Measurements from ENCODE around the gene GGT6.
"Not testable (repeated sequence)": the region's sequence is repeated elsewhere in the genome, so short reads cannot be mapped to it uniquely, and the experiment has no call there.

GGT6 gene, protein sequence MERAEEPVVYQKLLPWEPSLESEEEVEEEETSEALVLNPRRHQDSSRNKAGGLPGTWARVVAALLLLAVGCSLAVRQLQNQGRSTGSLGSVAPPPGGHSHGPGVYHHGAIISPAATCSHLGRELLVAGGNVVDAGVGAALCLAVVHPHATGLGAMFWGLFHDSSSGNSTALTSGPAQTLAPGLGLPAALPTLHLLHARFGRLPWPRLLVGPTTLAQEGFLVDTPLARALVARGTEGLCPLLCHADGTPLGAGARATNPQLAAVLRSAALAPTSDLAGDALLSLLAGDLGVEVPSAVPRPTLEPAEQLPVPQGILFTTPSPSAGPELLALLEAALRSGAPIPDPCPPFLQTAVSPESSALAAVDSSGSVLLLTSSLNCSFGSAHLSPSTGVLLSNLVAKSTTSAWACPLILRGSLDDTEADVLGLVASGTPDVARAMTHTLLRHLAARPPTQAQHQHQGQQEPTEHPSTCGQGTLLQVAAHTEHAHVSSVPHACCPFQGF

DNA sequence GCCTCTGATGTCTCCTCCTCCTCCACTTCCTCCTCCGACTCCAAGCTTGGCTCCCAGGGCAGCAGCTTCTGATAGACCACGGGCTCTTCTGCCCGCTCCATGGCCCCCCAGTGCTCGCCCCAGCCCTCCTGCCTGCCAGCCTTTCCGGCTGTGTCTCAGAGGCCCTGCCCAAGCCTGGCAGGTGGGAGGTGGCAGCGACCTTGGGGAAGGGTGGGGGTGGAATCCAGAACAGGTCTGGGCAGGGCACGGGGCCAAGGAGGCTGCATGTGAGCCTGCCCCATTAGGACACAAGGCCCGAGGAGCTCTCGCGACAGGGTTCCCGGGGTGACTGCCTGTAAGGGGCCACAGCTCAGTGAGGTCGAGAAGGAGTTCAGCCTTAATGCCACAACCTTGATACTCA is at the start of gene GGT6:
Gene GGT6 (minus strand): TSS at position 157 of the 400 bp plus-strand sequence. CDS start 56 bp downstream, at position 101.
- DNase-seq (ENCODE audit: low read depth in 2 of 2) = no peak

- DNase-seq (ENCODE audit: low read depth in 2 of 2) = no peak
Observed at GRCh38 chr17:4610162-4610561, 49.8 kb upstream of the GGT6 start.

GRCh38 chr17:4609761-4610160 is 49.4 kb upstream of the GGT6 start:
- DNase-seq (ENCODE audit: low read depth in 2 of 2) = no peak

DNA sequence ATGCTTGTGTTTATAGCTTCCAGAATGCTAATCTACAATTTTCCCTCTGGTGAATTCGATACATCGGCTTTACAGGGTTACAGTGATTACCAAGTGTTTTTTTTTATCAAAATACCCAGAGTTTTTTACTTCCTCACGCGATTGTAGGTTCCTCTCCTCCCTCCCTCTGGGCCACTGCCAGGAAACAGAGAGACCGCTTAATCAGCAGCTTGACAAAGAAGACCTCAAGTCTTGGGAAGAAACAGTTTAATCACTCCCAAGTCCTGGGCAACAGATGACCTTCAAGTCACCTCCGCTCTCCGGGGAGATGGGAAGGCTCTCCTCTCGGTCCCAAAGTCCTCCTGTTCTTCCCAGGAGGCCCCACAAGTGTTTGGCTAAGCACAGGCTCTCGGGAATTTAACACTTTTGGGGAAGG is 47.4 kb upstream of the GGT6 start:
- no peak for DNase-seq (ENCODE audit: low read depth in 2 of 2)

DNA sequence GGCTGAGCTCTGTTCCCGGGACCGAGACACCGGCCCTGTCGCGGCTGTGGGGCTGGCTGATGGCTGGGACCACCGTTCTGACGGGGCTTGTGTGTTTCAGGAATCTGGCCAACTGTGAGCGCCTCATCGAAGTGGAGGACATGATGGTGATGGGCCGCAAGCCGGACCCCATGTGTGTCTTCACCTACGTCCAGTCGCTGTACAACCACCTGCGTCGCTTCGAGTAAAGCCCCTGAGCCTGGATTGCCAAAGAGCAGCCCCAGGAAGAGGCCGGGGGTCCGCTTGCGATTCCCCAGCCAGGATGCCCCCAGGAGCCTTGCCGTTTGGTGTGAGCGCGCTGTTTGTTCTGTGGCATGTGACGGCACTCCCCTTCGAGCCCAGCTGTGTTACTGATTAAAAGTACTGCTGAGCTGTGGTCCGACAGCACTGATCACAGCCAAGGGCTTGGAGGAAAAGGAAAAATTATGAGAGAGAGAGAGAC is 46.9 kb upstream of the GGT6 start:
- no peak for DNase-seq (ENCODE audit: low read depth in 2 of 2)

GRCh38 chr17:4605826-4606225 is 45.4 kb upstream of the GGT6 start:
- DNase-seq (ENCODE audit: low read depth in 2 of 2) = no peak

DNA sequence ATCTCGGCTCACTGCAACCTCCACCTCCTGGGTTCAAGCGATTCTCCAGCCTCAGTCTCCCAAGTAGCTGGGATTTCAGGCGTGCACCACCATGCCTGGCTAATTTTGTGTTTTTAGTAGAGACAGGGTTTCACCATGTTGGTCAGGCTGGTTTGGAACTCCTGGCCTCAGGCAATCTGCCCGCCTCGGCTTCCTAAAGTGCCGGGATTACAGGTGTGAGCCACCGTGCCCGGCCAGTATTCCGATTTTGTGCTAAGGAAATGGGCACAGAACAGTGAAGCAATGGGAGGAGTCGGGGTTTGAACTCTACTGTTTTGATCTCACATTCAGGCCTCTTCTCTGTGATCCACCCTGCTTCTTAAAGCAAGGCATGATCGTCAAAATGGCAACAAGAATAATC is 44.4 kb upstream of the GGT6 start:
- not testable (repeated sequence) for DNase-seq (ENCODE audit: low read depth in 2 of 2)

DNA sequence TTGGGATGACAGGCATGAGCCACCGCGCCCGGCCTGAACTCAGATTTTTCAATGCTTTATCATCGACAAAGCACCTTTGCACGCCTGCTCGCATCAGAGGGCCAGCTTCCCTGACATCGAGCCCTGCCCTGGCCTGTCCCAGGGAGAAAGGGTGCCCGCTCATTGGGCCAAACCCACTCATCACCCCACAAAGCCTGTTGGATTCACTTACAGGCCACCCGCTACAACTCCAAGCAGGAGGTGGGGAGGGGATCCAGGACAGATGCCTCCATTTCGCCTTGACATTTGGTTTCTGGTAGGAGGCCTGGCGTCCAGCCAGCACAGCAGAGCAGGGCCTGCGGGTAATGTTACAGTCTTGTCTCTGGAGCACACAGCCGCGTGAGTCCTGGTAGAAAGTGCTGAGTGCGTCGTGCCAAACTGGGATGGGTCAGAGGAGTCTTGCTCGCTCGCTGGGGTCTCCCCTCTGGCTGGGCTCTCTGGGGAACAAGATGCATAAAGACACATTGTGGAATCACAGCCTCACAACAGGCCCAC is 43.8 kb upstream of the GGT6 start:
- DNase-seq (ENCODE audit: low read depth in 2 of 2) = no peak

DNA sequence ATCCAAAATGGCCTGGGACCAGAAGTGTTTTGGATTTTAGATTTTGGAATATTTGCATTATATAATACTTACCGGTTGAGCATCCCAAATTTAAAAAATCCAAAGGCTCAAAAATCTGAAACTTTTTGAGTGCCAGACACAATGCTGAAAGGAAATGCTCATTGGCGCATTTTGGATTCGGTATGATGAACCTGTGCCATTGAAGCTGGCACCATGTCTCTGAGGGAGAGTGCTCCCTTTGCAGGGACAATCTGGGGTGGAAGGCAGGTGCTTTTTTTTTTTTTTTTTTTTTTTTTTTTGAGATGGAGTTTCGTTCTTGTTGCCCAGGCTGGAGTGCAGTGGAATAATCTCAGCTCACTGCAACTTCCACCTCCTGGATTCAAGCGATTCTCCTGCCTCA is 41.7 kb upstream of the GGT6 start:
- DNase-seq (ENCODE audit: low read depth in 2 of 2) = no peak

DNA sequence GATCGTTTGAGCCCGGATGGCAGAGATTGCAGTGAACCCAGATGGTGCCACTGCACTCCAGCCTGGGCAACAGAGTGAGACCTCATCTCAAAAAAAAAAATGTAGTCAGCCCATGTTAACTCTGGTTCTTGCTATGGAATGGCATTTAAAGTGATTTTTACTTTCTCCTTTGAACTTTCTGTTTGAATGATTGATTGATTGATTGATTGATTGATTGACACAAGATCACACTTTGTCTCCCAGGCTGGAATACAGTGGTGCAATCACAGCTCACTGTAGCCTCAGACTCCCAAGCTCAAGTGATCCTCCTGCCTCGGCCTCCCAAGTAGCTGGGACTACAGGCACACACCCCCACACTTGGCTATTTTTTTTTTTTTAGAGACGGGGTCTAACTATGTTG is 40.9 kb upstream of the GGT6 start:
- no peak for DNase-seq (ENCODE audit: low read depth in 2 of 2)

- DNase-seq (ENCODE audit: low read depth in 2 of 2) = no peak
Observed at GRCh38 chr17:4600563-4600962, 40.2 kb upstream of the GGT6 start.

DNA sequence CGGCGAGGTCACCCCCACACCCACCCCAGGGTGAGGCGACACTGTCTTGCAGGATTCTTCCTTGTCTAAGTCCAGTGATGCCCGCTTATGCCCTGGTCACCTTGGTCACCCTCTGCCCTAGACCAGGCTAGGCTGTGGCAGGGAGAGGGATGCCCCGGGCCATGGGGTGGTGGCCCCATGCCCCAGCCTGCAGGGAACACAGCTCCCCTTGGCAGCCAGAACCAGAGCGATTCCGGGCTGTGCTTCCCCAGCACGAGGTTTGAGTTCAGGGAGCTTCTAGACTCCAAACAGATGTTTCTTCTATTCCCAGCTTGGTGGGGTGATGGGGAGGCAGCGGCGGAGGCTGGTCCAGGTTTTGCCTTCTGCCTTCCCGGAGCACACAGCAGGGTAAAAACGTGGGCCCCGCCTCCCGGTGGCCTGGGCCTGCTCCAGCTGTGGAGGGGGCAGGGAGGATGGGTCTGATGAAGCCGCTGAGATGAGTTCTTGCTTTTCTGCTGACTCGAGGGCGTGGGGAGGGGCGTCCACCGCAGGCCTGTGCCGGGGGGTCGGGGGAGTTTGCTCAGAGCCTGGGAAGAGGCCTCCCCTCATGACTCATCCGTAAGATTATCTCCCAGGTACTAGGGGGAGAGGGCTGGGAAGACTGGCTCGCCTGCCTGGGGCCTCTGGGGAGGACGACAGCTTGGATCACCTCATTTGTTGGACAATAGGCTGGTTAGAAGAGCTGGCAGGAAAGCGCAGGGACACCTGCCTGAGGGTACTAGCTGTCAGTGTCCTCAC is 39.3 kb upstream of the GGT6 start:
- no peak for DNase-seq (ENCODE audit: low read depth in 2 of 2)

DNA sequence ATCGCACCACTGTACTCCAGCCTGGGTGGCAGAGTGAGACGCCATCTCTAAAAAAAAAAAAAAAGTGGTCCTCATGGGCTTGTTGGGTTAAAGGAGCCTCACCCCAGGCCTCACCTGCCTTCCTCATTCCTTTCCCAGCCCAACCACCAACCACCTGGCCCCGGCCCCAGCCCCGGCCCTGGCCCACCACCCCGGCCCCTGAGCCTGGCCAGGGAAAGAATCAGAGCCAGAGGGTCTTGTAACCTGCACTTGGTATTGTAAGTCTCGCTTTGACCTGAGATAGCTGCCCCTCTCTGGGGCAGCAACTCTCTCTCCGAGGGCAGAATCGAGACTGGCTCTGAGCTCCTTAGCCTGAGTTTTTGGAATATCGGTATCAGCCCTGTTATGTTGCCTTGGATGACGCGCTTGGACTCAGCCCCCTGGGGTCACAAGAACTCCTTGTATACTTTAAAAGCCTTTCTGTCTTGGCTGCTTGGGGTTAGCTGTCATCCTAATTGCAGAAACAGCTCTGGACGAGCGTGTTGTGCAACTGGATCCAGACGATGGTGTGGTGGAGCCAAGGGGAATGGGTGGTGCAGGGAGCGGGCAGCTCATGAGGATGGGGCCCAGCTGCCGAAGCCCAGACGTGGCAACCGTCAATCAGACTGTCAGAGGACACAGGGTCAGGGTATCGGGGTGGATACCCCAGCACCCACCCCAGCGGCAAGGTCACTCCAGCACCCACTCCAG is 38.6 kb upstream of the GGT6 start:
- DNase-seq (ENCODE audit: low read depth in 2 of 2) = no peak

DNA sequence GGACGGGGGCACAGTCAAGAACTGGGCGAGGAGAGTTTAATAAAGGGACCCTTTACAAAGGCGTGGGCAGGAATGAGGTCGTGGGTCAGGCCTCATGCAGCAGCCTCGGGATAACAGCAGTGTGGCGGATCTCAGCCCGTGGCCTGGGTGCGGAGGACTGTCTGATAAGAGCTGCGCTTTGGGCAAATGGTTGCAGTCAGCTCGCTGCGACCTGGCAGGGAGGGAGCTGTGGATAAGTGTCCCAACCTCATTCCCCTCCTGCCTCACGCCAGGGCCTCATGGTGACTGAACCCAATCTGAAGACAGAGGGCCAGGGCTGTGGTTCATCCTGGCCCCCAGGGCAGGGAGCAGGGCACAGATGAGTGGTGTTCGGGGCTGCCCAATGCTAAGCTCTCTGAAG is 37.6 kb upstream of the GGT6 start:
- no peak for DNase-seq (ENCODE audit: low read depth in 2 of 2)

GRCh38 chr17:4596636-4597380 is 36.4 kb upstream of the GGT6 start:
- no peak for DNase-seq (ENCODE audit: low read depth in 2 of 2)

DNA sequence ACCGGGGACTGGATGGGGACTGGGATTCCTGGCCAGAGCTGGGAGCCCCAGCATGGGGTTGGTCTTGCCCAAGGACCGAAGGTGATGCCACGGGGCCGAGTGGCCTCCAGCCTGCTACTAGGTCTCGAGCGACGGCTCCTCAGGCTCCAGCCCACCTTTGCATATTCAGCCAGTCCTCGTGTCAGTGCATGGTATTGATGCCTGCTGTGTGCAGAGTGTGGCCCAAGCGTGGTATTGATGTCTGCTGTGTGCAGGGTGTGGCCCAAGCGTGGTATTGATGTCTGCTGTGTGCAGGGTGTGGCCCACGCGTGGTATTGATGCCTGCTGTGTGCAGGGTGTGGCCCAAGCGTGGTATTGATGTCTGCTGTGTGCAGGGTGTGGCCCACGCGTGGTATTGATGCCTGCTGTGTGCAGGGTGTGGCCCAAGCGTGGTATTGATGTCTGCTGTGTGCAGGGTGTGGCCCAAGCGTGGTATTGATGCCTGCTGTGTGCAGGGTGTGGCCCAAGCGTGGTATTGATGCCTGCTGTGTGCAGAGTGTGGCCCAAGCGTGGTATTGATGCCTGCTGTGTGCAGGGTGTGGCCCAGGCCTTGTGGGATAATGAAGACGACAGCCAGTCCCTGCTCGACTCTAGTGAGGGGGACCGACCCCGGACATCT is 35.4 kb upstream of the GGT6 start:
- DNase-seq (ENCODE audit: low read depth in 2 of 2) = not testable (repeated sequence)

GRCh38 chr17:4594931-4595684 is 34.7 kb upstream of the GGT6 start:
- DNase-seq (ENCODE audit: low read depth in 2 of 2) = peak in 1 of 2 experiments; percentile 22

DNA sequence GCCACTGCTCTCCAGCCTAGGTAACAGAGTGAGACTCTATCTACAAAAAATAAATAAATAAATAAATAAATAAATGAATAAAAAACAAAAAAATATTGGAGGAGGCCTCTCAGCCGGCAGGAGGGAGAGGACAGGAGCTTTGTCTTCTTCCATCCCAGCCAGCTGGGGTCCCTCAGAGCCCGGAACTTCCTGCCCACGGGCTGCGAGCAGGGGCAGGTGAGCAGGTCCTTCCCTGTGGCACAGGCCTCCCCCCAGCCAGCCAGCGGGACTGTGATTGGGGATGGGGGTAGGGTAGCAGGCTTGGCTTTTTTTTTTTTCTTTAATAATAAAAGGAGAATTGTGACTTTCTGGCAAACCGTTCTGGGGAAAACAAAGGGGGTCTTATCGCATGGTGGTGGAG is 34.0 kb upstream of the GGT6 start:
- DNase-seq (ENCODE audit: low read depth in 2 of 2) = no peak

GRCh38 chr17:4593021-4593421 is 32.6 kb upstream of the GGT6 start:
- DNase-seq (ENCODE audit: low read depth in 2 of 2) = no peak
